Measurements from ENCODE around the gene SLIT3. TPM values are rescaled to one million over a fixed set of nuclear protein-coding genes. Genes with fewer than 3 reads are reported as not detected.

The SLIT3 gene
- total RNA-seq, 2 donors from 2014 or later, result 6.6 to 6.7 TPM

DNA sequence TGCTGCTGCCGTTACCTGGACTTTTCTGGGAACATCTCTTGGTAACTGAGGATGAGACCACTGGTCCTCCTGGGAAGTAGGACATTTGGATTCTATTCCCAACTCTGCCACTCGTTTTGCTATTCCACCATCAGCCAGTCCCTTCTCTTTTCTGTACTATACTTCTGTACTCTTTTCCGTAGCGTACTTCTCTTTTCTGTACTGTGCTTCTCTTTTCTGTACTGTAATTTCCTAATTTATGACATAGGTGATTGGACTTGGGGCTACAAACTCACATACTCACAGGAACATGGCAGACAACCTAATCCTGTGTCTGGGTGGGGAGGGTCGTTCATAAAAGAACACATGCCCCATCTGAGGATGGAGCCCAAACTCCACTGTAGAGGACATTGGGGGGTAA lies 386.4 kb downstream of the SLIT3 start:
- Histone ChIP-seq H3K4me3 (no peak overlapping the region), H3K27me3 (no peaks in the 10 kb centered on the region), H3K36me3 (replicated peaks in 1 of 2; ENCODE audit: insufficient read depth in 1 of 2, low read depth in 2 of 2) (no peaks in the 10 kb centered on the region), H3K9me3 (no peaks in the 10 kb centered on the region), H3K27ac (no peak overlapping the region), H3K4me1 (no peaks in the 10 kb centered on the region)
- ATAC-seq (no peak), DNase-seq (no peak)
- intact Hi-C loops (cut with DNase I), result no loop called here
- TF ChIP-seq POLR2A (IDR thresholded peaks at IDR 0.05), result no peak
- TF ChIP-seq, protein P1, sequence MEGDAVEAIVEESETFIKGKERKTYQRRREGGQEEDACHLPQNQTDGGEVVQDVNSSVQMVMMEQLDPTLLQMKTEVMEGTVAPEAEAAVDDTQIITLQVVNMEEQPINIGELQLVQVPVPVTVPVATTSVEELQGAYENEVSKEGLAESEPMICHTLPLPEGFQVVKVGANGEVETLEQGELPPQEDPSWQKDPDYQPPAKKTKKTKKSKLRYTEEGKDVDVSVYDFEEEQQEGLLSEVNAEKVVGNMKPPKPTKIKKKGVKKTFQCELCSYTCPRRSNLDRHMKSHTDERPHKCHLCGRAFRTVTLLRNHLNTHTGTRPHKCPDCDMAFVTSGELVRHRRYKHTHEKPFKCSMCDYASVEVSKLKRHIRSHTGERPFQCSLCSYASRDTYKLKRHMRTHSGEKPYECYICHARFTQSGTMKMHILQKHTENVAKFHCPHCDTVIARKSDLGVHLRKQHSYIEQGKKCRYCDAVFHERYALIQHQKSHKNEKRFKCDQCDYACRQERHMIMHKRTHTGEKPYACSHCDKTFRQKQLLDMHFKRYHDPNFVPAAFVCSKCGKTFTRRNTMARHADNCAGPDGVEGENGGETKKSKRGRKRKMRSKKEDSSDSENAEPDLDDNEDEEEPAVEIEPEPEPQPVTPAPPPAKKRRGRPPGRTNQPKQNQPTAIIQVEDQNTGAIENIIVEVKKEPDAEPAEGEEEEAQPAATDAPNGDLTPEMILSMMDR (IDR thresholded peaks at IDR 0.05), result no peak
- 70 to 75% methylated on average over 5 of the region's 5 CpGs for WGBS, 2 donors

DNA sequence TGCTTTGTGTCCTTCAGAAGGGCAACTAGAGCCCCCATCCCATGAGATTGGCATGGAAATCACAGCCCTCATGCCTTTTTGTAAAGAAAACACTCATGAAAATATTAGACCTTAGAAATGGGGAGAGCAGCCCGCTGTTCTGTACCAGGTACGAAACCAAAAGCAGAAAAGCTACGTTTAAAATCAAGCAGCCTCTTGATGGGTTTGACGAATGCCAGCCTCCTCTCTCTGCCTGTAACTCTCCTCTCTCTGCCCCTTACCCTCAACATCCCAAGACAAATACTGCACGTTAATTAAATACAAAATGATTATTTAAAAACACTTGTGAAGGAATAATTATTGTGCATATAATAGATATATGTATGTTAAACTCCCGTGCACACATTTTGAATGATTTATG lies 390.1 kb downstream of the SLIT3 start:
- Histone ChIP-seq H3K9me3 (no peaks in the 10 kb centered on the region), H3K27ac (no peak overlapping the region), H3K27me3 (no peaks in the 10 kb centered on the region), H3K36me3 (replicated peaks in 1 of 2; ENCODE audit: insufficient read depth in 1 of 2, low read depth in 2 of 2) (no peaks in the 10 kb centered on the region), H3K4me3 (no peak overlapping the region), H3K4me1 (no peaks in the 10 kb centered on the region)
- ATAC-seq, result no peak
- no peak for TF ChIP-seq POLR2A (IDR thresholded peaks at IDR 0.05)
- TF ChIP-seq, protein P1 (IDR thresholded peaks at IDR 0.05), result no peak
- 62 to 63% methylated on average over 6 of the region's 6 CpGs for WGBS, 2 donors
- intact Hi-C loops (cut with DNase I), result no loop called here
- DNase-seq, result no peak

DNA sequence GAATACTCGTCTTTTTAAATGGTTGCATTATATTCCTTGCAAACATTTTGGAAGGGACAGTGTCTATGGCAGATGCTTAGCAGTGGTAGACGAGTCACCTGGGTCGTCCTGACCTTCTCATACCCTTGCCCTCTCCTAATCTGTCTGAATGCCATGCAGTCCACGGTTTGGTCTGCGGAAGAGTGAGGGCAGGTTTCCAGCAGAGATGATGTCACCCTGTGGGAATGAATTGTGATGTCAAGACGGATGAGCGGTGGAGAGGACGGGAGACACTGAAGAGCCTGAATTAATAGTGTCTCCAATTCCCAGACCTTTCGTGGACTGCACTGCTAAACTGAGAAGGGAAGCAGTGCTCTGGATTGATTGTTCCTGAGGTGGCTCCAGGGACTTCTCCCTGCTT lies 392.7 kb downstream of the SLIT3 start:
- WGBS, 2 donors, result 37 to 55% methylated on average over 9 of the region's 9 CpGs
- intact Hi-C loops (cut with DNase I), result no loop called here
- no peaks in the 10 kb centered on the region for H3K36me3 ChIP-seq (replicated peaks in 1 of 2; ENCODE audit: insufficient read depth in 1 of 2, low read depth in 2 of 2)
- TF ChIP-seq POLR2A (IDR thresholded peaks at IDR 0.05), result no peak
- TF ChIP-seq, protein P1 (IDR thresholded peaks at IDR 0.05), result no peak
- H3K27me3 ChIP-seq, result no peaks in the 10 kb centered on the region
- ATAC-seq, result no peak
- H3K9me3 ChIP-seq, result no peaks in the 10 kb centered on the region
- H3K4me1 ChIP-seq, result no peaks in the 10 kb centered on the region
- no peak overlapping the region for H3K4me3 ChIP-seq
- DNase-seq, result no peak
- no peak overlapping the region for H3K27ac ChIP-seq

DNA sequence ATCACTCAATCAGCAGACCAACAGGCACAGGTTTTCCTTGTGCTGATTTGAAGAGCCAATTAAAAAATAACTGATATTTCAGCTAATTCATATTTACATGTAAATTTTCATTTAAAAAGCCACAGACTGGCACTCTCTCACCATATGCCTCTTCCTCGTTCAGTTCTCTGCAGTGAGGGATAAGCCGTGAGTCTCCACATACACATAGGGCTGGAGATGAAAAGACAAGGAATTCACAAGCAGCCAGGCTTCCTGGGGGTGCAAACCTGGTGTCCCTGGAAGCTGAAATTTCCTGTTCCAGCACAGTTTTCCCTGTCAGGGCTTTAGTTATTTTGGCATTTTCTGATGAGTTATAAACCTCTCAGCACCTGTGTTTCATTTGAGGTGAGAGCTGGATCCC lies 397.9 kb downstream of the SLIT3 start:
- Histone ChIP-seq H3K36me3 (replicated peaks in 1 of 2; ENCODE audit: insufficient read depth in 1 of 2, low read depth in 2 of 2) (no peaks in the 10 kb centered on the region), H3K27me3 (no peaks in the 10 kb centered on the region), H3K4me1 (no peaks in the 10 kb centered on the region), H3K4me3 (no peak overlapping the region), H3K9me3 (no peaks in the 10 kb centered on the region), H3K27ac (no peak overlapping the region)
- DNase-seq (no peak), ATAC-seq (no peak)
- intact Hi-C loops (cut with DNase I), result no loop called here
- TF ChIP-seq, protein P1 (IDR thresholded peaks at IDR 0.05), result no peak
- no peak for TF ChIP-seq POLR2A (IDR thresholded peaks at IDR 0.05)
- WGBS, 2 donors, result 80 to 84% methylated on average over 2 of the region's 2 CpGs

DNA sequence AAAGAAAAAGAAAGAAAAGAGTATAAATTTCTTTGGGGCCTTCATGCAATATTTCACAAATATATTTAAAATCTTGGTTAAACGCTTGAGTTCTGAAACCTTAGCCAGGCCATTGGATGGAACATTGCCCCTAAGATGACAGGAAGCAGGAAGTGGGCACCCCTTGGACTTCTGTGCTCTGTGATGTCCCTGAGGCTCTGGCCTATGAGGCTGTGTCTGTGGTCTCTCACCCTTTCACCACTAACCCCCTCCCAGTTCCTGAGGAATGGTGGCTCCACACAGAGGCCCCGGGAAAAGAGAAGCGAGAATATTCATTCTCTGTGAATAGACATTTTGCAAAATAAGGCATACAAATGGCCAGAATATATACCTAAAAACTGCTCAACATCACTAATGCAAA lies 401.3 kb downstream of the SLIT3 start:
- Histone ChIP-seq H3K27me3 (no peaks in the 10 kb centered on the region), H3K36me3 (replicated peaks in 1 of 2; ENCODE audit: insufficient read depth in 1 of 2, low read depth in 2 of 2) (no peaks in the 10 kb centered on the region), H3K9me3 (no peaks in the 10 kb centered on the region), H3K27ac (no peak overlapping the region), H3K4me1 (no peaks in the 10 kb centered on the region), H3K4me3 (no peak overlapping the region)
- intact Hi-C loops (cut with DNase I), result no loop called here
- WGBS, 2 donors, result 80 to 85% methylated on average over 3 of the region's 3 CpGs
- ATAC-seq (no peak), DNase-seq (no peak)
- TF ChIP-seq POLR2A (IDR thresholded peaks at IDR 0.05), result no peak
- TF ChIP-seq, protein P1 (IDR thresholded peaks at IDR 0.05), result no peak
